ENCODE data around the gene KCP. TPM values are rescaled to one million over a fixed set of nuclear protein-coding genes. Genes with fewer than 3 reads are reported as not detected.
"Not testable (repeated sequence)": the region's sequence is repeated elsewhere in the genome, so short reads cannot be mapped to it uniquely, and the experiment has no call there.

KCP gene
- total and polyA plus RNA-seq, 7 experiments from 2014 or later: 0.10 to 1.6 (median 0.24) TPM; not detected in 3

- Mint-ChIP-seq H3K9me3 (peaks cover 0 to 2% (median 0%) of the 10 kb centered on the region in 11 donors), H3K4me3 (peak overlapping the region in 3 of 10 donors; percentile 21 to 70 (median 41)), H3K4me1 (peaks cover 5 to 12% (median 9%) of the 10 kb centered on the region in 7 donors), H3K27ac (no peak overlapping the region), H3K36me3 (peaks cover 0 to 4% (median 0%) of the 10 kb centered on the region in 5 donors), H3K27me3 (peaks cover 28 to 73% (median 46%) of the 10 kb centered on the region in 5 donors)
- no peak for ATAC-seq
- Histone ChIP-seq H3K9me3 (ENCODE audit: control insufficient read depth in 2 of 3, low read length in 3 of 3) (no peaks in the 10 kb centered on the region), H3K36me3 (ENCODE audit: control insufficient read depth in 2 of 3, insufficient read depth in 3 of 3, low read length in 3 of 3) (no peaks in the 10 kb centered on the region), H3K4me1 (ENCODE audit: control insufficient read depth in 2 of 2, insufficient read depth in 2 of 2, low read length in 2 of 2) (no peaks in the 10 kb centered on the region), H3K27me3 (ENCODE audit: control insufficient read depth in 2 of 2, insufficient read depth in 2 of 2, low read length in 2 of 2) (peaks cover 0 to 4% of the 10 kb centered on the region in 2 donors), H3K27ac (ENCODE audit: low read depth, low read length) (no peak overlapping the region), H3K4me3 (ENCODE audit: low read length) (no peak overlapping the region)
- no peak for DNase-seq
- CTCF ChIA-PET: interaction anchor here (0.6 kb wide), 1 partner anchor 310 kb away, joined by 5 read pairs; no protein-coding TSS in a partner anchor
- intact Hi-C loops (cut with micrococcal nuclease): no loop called here
- POLR2A ChIA-PET: no interaction called here
Measured at GRCh38 chr7:128916643-128916915, 6.1 kb upstream of the KCP start.

GRCh38 chr7:128915841-128916642 lies 5.5 kb upstream of the KCP start:
- intact Hi-C loops (cut with micrococcal nuclease): no loop called here
- H3K4me3 ChIP-seq (ENCODE audit: low read length): no peak overlapping the region

GRCh38 chr7:128915271-128915819 lies 4.8 kb upstream of the KCP start:
- intact Hi-C loops (cut with micrococcal nuclease): no loop called here
- no peak overlapping the region for H3K27ac Mint-ChIP-seq
- DNase-seq: no peak
- H3K4me1 Mint-ChIP-seq: peaks cover 5 to 12% (median 9%) of the 10 kb centered on the region in 7 donors
- no peaks in the 10 kb centered on the region for H3K9me3 ChIP-seq (ENCODE audit: control insufficient read depth in 2 of 3, low read length in 3 of 3)
- H3K9me3 Mint-ChIP-seq: peaks cover 0 to 2% (median 0%) of the 10 kb centered on the region in 11 donors
- no peak for ATAC-seq
- no peaks in the 10 kb centered on the region for H3K36me3 ChIP-seq (ENCODE audit: control insufficient read depth in 2 of 3, insufficient read depth in 3 of 3, low read length in 3 of 3)
- peaks cover 36 to 73% (median 55%) of the 10 kb centered on the region in 5 donors for H3K27me3 Mint-ChIP-seq
- H3K36me3 Mint-ChIP-seq: peaks cover 0 to 4% (median 0%) of the 10 kb centered on the region in 5 donors
- ChIA-PET POLR2A (no interaction called here), CTCF (no interaction called here)
- H3K4me1 ChIP-seq (ENCODE audit: control insufficient read depth in 2 of 2, insufficient read depth in 2 of 2, low read length in 2 of 2): no peaks in the 10 kb centered on the region
- H3K27me3 ChIP-seq (ENCODE audit: control insufficient read depth in 2 of 2, insufficient read depth in 2 of 2, low read length in 2 of 2): peaks cover 0 to 4% of the 10 kb centered on the region in 2 donors
- no peak overlapping the region for H3K4me3 ChIP-seq (ENCODE audit: low read length)
- no peak overlapping the region for H3K27ac ChIP-seq (ENCODE audit: low read depth, low read length)
- H3K4me3 Mint-ChIP-seq: peak overlapping the region in 9 of 10 donors; percentile 33 to 88 (median 67)

More at GRCh38 chr7:128915841-128916642, 5.5 kb upstream of the KCP start:
- H3K27ac ChIP-seq (ENCODE audit: low read depth, low read length): no peak overlapping the region
- no peak for DNase-seq
- H3K9me3 ChIP-seq (ENCODE audit: control insufficient read depth in 2 of 3, low read length in 3 of 3): no peaks in the 10 kb centered on the region
- H3K27me3 ChIP-seq (ENCODE audit: control insufficient read depth in 2 of 2, insufficient read depth in 2 of 2, low read length in 2 of 2): peaks cover 0 to 4% of the 10 kb centered on the region in 2 donors
- Mint-ChIP-seq H3K27ac (no peak overlapping the region), H3K9me3 (peaks cover 0 to 2% (median 0%) of the 10 kb centered on the region in 11 donors), H3K4me1 (peaks cover 5 to 12% (median 9%) of the 10 kb centered on the region in 7 donors), H3K27me3 (peaks cover 32 to 76% (median 52%) of the 10 kb centered on the region in 5 donors), H3K4me3 (peak overlapping the region in 6 of 10 donors; percentile 52 to 88 (median 69)), H3K36me3 (peaks cover 0 to 4% (median 0%) of the 10 kb centered on the region in 5 donors)
- CTCF ChIA-PET: interaction anchor here (0.6 kb wide), 1 partner anchor 310 kb away, joined by 5 read pairs; no protein-coding TSS in a partner anchor
- no peaks in the 10 kb centered on the region for H3K4me1 ChIP-seq (ENCODE audit: control insufficient read depth in 2 of 2, insufficient read depth in 2 of 2, low read length in 2 of 2)
- H3K36me3 ChIP-seq (ENCODE audit: control insufficient read depth in 2 of 3, insufficient read depth in 3 of 3, low read length in 3 of 3): no peaks in the 10 kb centered on the region
- POLR2A ChIA-PET: no interaction called here
- no peak for ATAC-seq

GRCh38 chr7:128914566-128915151 lies 4.2 kb upstream of the KCP start:
- Histone ChIP-seq H3K4me3 (ENCODE audit: low read length) (no peak overlapping the region), H3K27me3 (ENCODE audit: control insufficient read depth in 2 of 2, insufficient read depth in 2 of 2, low read length in 2 of 2) (peaks cover 0 to 4% of the 10 kb centered on the region in 2 donors), H3K9me3 (ENCODE audit: control insufficient read depth in 2 of 3, low read length in 3 of 3) (no peaks in the 10 kb centered on the region), H3K27ac (ENCODE audit: low read depth, low read length) (no peak overlapping the region), H3K4me1 (ENCODE audit: control insufficient read depth in 2 of 2, insufficient read depth in 2 of 2, low read length in 2 of 2) (no peaks in the 10 kb centered on the region), H3K36me3 (ENCODE audit: control insufficient read depth in 2 of 3, insufficient read depth in 3 of 3, low read length in 3 of 3) (no peaks in the 10 kb centered on the region)
- DNase-seq: peak in 1 of 9 donors; percentile 21
- intact Hi-C loops (cut with micrococcal nuclease): no loop called here
- Mint-ChIP-seq H3K9me3 (peaks cover 0 to 2% (median 0%) of the 10 kb centered on the region in 11 donors), H3K27me3 (peaks cover 38 to 72% (median 60%) of the 10 kb centered on the region in 5 donors), H3K27ac (no peak overlapping the region), H3K4me3 (peak overlapping the region in 5 of 10 donors; percentile 1 to 62 (median 17)), H3K4me1 (peaks cover 5 to 12% (median 9%) of the 10 kb centered on the region in 7 donors), H3K36me3 (peaks cover 0 to 4% (median 0%) of the 10 kb centered on the region in 5 donors)
- ATAC-seq: peak; percentile 20
- ChIA-PET CTCF (no interaction called here), POLR2A (no interaction called here)

- no peak for ATAC-seq
- no peak overlapping the region for H3K27ac Mint-ChIP-seq
- peaks cover 0 to 4% (median 0%) of the 10 kb centered on the region in 5 donors for H3K36me3 Mint-ChIP-seq
- intact Hi-C loops (cut with micrococcal nuclease): no loop called here
- DNase-seq: no peak
- H3K4me3 ChIP-seq (ENCODE audit: low read length): no peak overlapping the region
- no peak overlapping the region for H3K27ac ChIP-seq (ENCODE audit: low read depth, low read length)
- H3K9me3 Mint-ChIP-seq: peaks cover 0 to 2% (median 0%) of the 10 kb centered on the region in 11 donors
- H3K27me3 Mint-ChIP-seq: peaks cover 44 to 73% (median 63%) of the 10 kb centered on the region in 5 donors
- peaks cover 0 to 4% of the 10 kb centered on the region in 2 donors for H3K27me3 ChIP-seq (ENCODE audit: control insufficient read depth in 2 of 2, insufficient read depth in 2 of 2, low read length in 2 of 2)
- peaks cover 5 to 12% (median 9%) of the 10 kb centered on the region in 7 donors for H3K4me1 Mint-ChIP-seq
- H3K9me3 ChIP-seq (ENCODE audit: control insufficient read depth in 2 of 3, low read length in 3 of 3): no peaks in the 10 kb centered on the region
- ChIA-PET POLR2A (no interaction called here), CTCF (no interaction called here)
- H3K36me3 ChIP-seq (ENCODE audit: control insufficient read depth in 2 of 3, insufficient read depth in 3 of 3, low read length in 3 of 3): no peaks in the 10 kb centered on the region
- H3K4me3 Mint-ChIP-seq: peak overlapping the region in 6 of 10 donors; percentile 6 to 62 (median 18)
- H3K4me1 ChIP-seq (ENCODE audit: control insufficient read depth in 2 of 2, insufficient read depth in 2 of 2, low read length in 2 of 2): no peaks in the 10 kb centered on the region
Measured at GRCh38 chr7:128913870-128914565, 3.5 kb upstream of the KCP start.

GRCh38 chr7:128912709-128913495 lies 2.4 kb upstream of the KCP start:
- H3K4me3 ChIP-seq (ENCODE audit: low read length); H3K4me3 Mint-ChIP-seq; DNase-seq; H3K4me1 ChIP-seq (ENCODE audit: control insufficient read depth in 2 of 2, insufficient read depth in 2 of 2, low read length in 2 of 2); H3K36me3 ChIP-seq (ENCODE audit: control insufficient read depth in 2 of 3, insufficient read depth in 3 of 3, low read length in 3 of 3); H3K9me3 ChIP-seq (ENCODE audit: control insufficient read depth in 2 of 3, low read length in 3 of 3); H3K36me3 Mint-ChIP-seq; H3K27me3 ChIP-seq (ENCODE audit: control insufficient read depth in 2 of 2, insufficient read depth in 2 of 2, low read length in 2 of 2); ATAC-seq; intact Hi-C loops (cut with micrococcal nuclease); H3K27ac ChIP-seq (ENCODE audit: low read depth, low read length); H3K27ac Mint-ChIP-seq; CTCF ChIA-PET; POLR2A ChIA-PET; H3K9me3 Mint-ChIP-seq: not testable (repeated sequence)
- Mint-ChIP-seq H3K27me3 (peaks cover 46 to 73% (median 56%) of the 10 kb centered on the region in 5 donors), H3K4me1 (peaks cover 5 to 12% (median 9%) of the 10 kb centered on the region in 7 donors)

Measured in naive thymus-derived CD4-positive, alpha-beta T cell (primary cell).